Colonic mucosa (tissue), 4 donors: ENCODE measurements around the gene FTO. TPM values are rescaled to one million over a fixed set of nuclear protein-coding genes. Genes with fewer than 3 reads are reported as not detected.

Source experiments
- DNase-seq: peaks from one replicate; pipeline ENCODE4 v3.0.0-alpha.2; 2020
- H3K27ac ChIP-seq: fragments of 200-600 bp; one replicate; pipeline ENCODE4 v1.8.0; 2021
- H3K27me3 ChIP-seq: fragments of 200-600 bp; one replicate; pipeline ENCODE4 v1.8.0; 2021
- H3K36me3 ChIP-seq: fragments of 200-600 bp; one replicate; pipeline ENCODE4 v1.8.0; 2021
- H3K4me1 ChIP-seq: fragments of 200-600 bp; one replicate; pipeline ENCODE4 v1.8.0; 2021; ENCODE audit warnings: mild to moderate bottlenecking
- H3K4me3 ChIP-seq: fragments of 200-600 bp; one replicate; pipeline ENCODE4 v1.8.0; 2021
- H3K9ac ChIP-seq, 2 donors: one replicate each; pipeline ENCODE4 v1.7.0; 2013; ENCODE audit warnings: control low read depth in 2 of 2, low read depth in 2 of 2, low read length in 2 of 2
- H3K9me3 ChIP-seq: fragments of 200-600 bp; one replicate; pipeline ENCODE4 v1.8.0; 2021
- intact Hi-C: fragments of 100-400 bp; cut with DNase I; formaldehyde crosslinking; loops from one replicate; pipeline ENCODE4 v1.14.1; 2022
- total RNA-seq, 2 donors: library from RNA; stranded (reverse); fragmentation: NEBNext Ultra II Directional in 1 of 2; extraction: Animal tissue kit (Norgen Biotek cat#: 25700) in 1 of 2; gene quantifications; one replicate each; pipeline ENCODE4 v1.2.1, GENCODE V29; 2021
- TF ChIP-seq, protein P1 (sequence below): fragments of 200-600 bp; IDR thresholded peaks from one replicate; pipeline ENCODE4 v1.8.0; 2022; ENCODE audit warnings: antibody characterized with exemption, mild to moderate bottlenecking
- donor health status: healthy.
- donor health status: DM: no; HTN: no; CAD: no.
- donor health status: DM: no; HTN: no; CAD: no.

The FTO gene
- total RNA-seq, 2 donors from 2014 or later = 38.3 to 39.2 TPM

GRCh38 chr16:53999841-54000240 is 295.9 kb downstream of the FTO start:
- Histone ChIP-seq H3K9ac (no peak overlapping the region), H3K36me3 (no peaks in the 10 kb centered on the region), H3K4me1 (no peaks in the 10 kb centered on the region), H3K4me3 (no peak overlapping the region), H3K27ac (no peak overlapping the region), H3K9me3 (no peaks in the 10 kb centered on the region), H3K27me3 (no peaks in the 10 kb centered on the region)
- DNase-seq = no peak
- intact Hi-C loops = no loop called here
- TF ChIP-seq, protein P1, sequence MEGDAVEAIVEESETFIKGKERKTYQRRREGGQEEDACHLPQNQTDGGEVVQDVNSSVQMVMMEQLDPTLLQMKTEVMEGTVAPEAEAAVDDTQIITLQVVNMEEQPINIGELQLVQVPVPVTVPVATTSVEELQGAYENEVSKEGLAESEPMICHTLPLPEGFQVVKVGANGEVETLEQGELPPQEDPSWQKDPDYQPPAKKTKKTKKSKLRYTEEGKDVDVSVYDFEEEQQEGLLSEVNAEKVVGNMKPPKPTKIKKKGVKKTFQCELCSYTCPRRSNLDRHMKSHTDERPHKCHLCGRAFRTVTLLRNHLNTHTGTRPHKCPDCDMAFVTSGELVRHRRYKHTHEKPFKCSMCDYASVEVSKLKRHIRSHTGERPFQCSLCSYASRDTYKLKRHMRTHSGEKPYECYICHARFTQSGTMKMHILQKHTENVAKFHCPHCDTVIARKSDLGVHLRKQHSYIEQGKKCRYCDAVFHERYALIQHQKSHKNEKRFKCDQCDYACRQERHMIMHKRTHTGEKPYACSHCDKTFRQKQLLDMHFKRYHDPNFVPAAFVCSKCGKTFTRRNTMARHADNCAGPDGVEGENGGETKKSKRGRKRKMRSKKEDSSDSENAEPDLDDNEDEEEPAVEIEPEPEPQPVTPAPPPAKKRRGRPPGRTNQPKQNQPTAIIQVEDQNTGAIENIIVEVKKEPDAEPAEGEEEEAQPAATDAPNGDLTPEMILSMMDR = no peak

- Histone ChIP-seq H3K27me3 (no peaks in the 10 kb centered on the region), H3K36me3 (no peaks in the 10 kb centered on the region), H3K4me3 (no peak overlapping the region), H3K9me3 (no peaks in the 10 kb centered on the region), H3K9ac (no peak overlapping the region), H3K4me1 (no peaks in the 10 kb centered on the region), H3K27ac (no peak overlapping the region)
- no peak for DNase-seq
- intact Hi-C loops = no loop called here
- TF ChIP-seq, protein P1 = no peak
These were observed 296.4 kb downstream of the FTO start for GRCh38 chr16:54000361-54000760.

- intact Hi-C loops = no loop called here
- Histone ChIP-seq H3K36me3 (no peaks in the 10 kb centered on the region), H3K27ac (no peak overlapping the region), H3K9ac (no peak overlapping the region), H3K4me3 (no peak overlapping the region), H3K27me3 (no peaks in the 10 kb centered on the region), H3K4me1 (no peaks in the 10 kb centered on the region), H3K9me3 (no peaks in the 10 kb centered on the region)
- TF ChIP-seq, protein P1 = no peak
- DNase-seq = no peak
These were observed 302.7 kb downstream of the FTO start for GRCh38 chr16:54006693-54007092.

- TF ChIP-seq, protein P1 = no peak
- Histone ChIP-seq H3K36me3 (no peaks in the 10 kb centered on the region), H3K9ac (no peak overlapping the region), H3K27ac (no peak overlapping the region), H3K9me3 (no peaks in the 10 kb centered on the region), H3K4me1 (no peaks in the 10 kb centered on the region), H3K4me3 (no peak overlapping the region), H3K27me3 (no peaks in the 10 kb centered on the region)
- DNase-seq = no peak
- intact Hi-C loops = no loop called here
These were observed 303.5 kb downstream of the FTO start for GRCh38 chr16:54007504-54007903.

DNA sequence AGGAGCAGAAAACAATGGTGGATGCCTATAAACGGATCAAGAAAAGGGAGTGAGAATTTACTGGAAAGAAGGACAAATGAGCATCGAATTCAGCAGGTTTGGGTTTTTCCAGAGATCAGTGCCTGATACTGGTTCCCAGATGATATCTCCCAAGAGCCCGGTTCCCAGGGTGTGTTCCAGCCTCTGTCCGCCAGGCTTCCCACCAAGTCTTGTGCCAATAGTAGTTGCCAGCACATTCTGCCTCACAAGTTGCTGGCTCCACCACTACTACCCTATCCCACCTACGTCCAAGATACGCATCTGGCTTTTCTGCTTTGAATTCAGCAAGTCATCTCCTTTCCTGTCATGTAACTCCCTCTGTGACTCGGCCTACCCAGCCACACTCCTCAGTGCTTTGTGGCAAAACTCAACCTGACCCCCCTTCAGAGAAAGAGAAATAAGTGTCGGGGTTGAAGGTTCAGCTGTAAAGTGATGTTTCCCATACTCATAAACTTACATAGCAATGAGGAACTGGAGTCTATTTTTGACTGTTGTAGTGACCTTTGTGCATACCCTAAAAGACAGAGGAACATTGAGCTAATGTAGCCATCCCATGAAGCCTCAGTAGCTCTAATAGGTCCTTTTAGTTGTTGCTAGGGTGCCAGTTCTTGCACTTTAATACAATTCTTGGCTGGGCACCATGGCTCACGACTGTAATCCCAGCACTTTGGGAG is 305.7 kb downstream of the FTO start:
- no peaks in the 10 kb centered on the region for H3K27me3 ChIP-seq
- no peak overlapping the region for H3K9ac ChIP-seq
- DNase-seq = no peak
- H3K4me3 ChIP-seq = no peak overlapping the region
- H3K36me3 ChIP-seq = no peaks in the 10 kb centered on the region
- intact Hi-C loops = no loop called here
- no peaks in the 10 kb centered on the region for H3K9me3 ChIP-seq
- H3K4me1 ChIP-seq = no peaks in the 10 kb centered on the region
- H3K27ac ChIP-seq = no peak overlapping the region
- TF ChIP-seq, protein P1 = no peak
